ENCODE measurements around the gene PPIF.

PPIF gene

DNA sequence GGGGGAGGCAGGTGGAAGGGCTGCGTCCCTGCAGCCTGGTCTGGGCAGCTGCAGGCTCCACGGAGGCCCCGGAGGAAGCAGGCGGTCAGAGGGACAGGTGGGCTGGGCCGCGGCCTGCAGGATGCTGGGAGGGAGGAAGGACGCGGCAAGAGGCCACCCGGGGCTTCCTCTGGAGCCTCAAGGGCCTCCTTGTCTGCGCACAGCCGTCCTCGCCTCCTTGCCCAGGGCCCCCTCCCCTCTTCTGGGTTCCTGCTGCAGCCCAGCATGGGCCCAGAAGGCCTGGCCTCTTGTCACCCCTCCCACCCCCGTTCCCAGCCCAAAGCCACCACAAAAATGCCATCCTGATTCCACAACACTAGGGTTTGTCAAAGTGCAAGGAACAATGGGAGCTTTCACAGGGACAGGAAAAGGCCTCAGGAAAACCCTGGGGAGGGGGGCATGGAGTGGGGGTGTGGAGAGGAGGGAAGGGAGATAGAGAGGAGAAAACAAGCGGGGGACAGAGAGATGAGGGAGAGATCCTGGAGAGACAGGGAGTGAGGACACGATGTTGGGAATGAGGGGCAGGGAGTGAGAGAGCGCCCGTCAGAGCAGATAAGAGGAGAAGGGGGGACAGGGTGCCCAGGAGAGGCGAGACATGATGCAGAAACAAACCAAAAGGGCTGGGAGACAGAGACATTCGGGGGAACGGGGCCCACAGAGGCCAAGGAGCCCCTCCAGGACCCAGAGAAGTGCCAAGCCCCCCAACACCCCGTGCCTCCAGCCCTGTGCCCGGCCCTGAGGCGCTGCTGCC, 56.4 kb downstream of the PPIF start:
- Mint-ChIP-seq H3K27ac (no peak overlapping the region), H3K36me3 (peaks cover 2% of the 10 kb centered on the region), H3K4me1 (peaks cover 2% of the 10 kb centered on the region), H3K9me3 (no peaks in the 10 kb centered on the region), H3K27me3 (peaks cover 10% of the 10 kb centered on the region), H3K4me3 (no peak overlapping the region)
- DNase-seq (ENCODE audit: low spot score in 2 of 2) (no peak), ATAC-seq (ENCODE audit: low read depth) (no peak)

GRCh38 chr10:79404231-79404609, 57.0 kb downstream of the PPIF start:
- H3K36me3 Mint-ChIP-seq, result peaks cover 2% of the 10 kb centered on the region
- no peak overlapping the region for H3K27ac Mint-ChIP-seq
- peaks cover 10% of the 10 kb centered on the region for H3K27me3 Mint-ChIP-seq
- H3K4me1 Mint-ChIP-seq, result peaks cover 2% of the 10 kb centered on the region
- DNase-seq (ENCODE audit: low spot score in 2 of 2) (no peak), ATAC-seq (ENCODE audit: low read depth) (no peak)
- H3K9me3 Mint-ChIP-seq, result no peaks in the 10 kb centered on the region
- no peak overlapping the region for H3K4me3 Mint-ChIP-seq

DNA sequence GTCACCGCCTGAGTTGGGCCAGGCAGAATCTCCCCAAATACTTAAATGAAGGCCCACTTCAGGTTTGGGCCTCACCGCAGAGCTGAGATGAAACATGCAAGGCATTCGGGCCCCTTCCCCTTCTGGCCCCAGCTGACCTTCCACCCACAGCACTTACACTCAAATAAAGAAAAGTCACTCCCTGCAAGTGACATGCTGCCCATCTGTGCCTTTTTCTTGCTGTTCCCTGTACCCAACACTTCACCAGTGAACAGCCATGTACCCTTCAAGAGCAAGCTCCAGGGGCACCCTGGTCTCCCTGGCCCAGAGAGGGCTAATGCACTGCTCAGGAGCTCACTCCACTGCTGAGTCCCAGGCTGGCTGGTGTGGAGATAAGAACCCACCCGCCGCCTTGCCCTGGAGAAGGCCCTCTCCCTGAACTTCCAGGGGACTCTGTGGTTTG, 57.4 kb downstream of the PPIF start:
- Mint-ChIP-seq H3K36me3 (peaks cover 2% of the 10 kb centered on the region), H3K4me1 (peaks cover 2% of the 10 kb centered on the region), H3K9me3 (no peaks in the 10 kb centered on the region), H3K27ac (no peak overlapping the region), H3K27me3 (peaks cover 10% of the 10 kb centered on the region), H3K4me3 (no peak overlapping the region)
- DNase-seq (ENCODE audit: low spot score in 2 of 2) (no peak), ATAC-seq (ENCODE audit: low read depth) (no peak)

Measured in memory B cell (primary cell).